Stomach (tissue), 4 donors: ENCODE data around the gene LRFN4.

Experiments
- CTCF ChIP-seq, 7 experiments: fragments of 450-650 bp in 4 of 7; fragments of 200-600 bp in 3 of 7; sonication (generic) in 3 of 7; IDR thresholded peaks; one replicate each; pipeline ENCODE4 v1.5.1; 2016 to 2019; ENCODE audit warnings: antibody characterized with exemption in 7 of 7, control low read depth in 2 of 7, mild to moderate bottlenecking in 1 of 7
- POLR2A ChIP-seq, 4 donors: fragments of 450-650 bp; IDR thresholded peaks; one replicate each; pipeline ENCODE4 v1.6.1; 2016; ENCODE audit warnings: antibody characterized with exemption in 4 of 4, control low read depth in 2 of 4, mild to moderate bottlenecking in 1 of 4, moderate library complexity in 1 of 4

GRCh38 chr11:66850588-66851238, 6.2 kb upstream of the LRFN4 start:
- no peak for TF ChIP-seq POLR2A (IDR thresholded peaks at IDR 0.05)
- no peak for TF ChIP-seq CTCF (IDR thresholded peaks at IDR 0.05)
